IMR-90 (cell line): ENCODE results near the gene ZNF594. TPM values are rescaled to one million over a fixed set of nuclear protein-coding genes. Genes with fewer than 3 reads are reported as not detected.
A peak's percentile ranks its signal among the peaks of the same experiment; 100 is the strongest.

ENCODE experiments used
- ATAC-seq: fragments of 200-7000 bp; cut with Tn5 transposase; 2 replicates; pipeline ENCODE4 v1.9.1; 2020; ENCODE audit warnings: low read depth, mild to moderate bottlenecking, moderate library complexity
- Bru-seq: library from RNA; stranded (reverse); fragments of 400-500 nt; gene quantifications from one replicate; lab custom pipeline; 2021; lab: Mats Ljungman, UMichigan
- BruChase-seq, 2 experiments: library from RNA; stranded (reverse); fragments of 400-500 nt; gene quantifications; one replicate each; lab custom pipeline; 2021; lab: Mats Ljungman, UMichigan
- BruUV-seq: library from RNA; stranded (reverse); fragments of 400-500 nt; replicated peaks from 2 replicates; lab custom pipeline; 2021; lab: Mats Ljungman, UMichigan
- CTCF ChIA-PET: fragments of 300-600 bp; formaldehyde crosslinking; extraction: SDS; loops from one replicate; lab custom pipeline; 2021; ENCODE audit warnings: antibody characterized with exemption; lab: Yijun Ruan, JAX
- POLR2A ChIA-PET: fragments of 300-600 bp; sonication (Branson Sonifier 250); formaldehyde crosslinking; loops from one replicate; lab custom pipeline; 2022; ENCODE audit warnings: antibody characterized with exemption; ENCODE audit not compliant: unreplicated experiment; lab: Charles Lee
- DNase-seq: peaks from one replicate; pipeline ENCODE4 v3.0.0; 2013
- H2AFZ ChIP-seq: replicated peaks from 2 replicates; pipeline ENCODE3; 2013; ENCODE audit warnings: low read length, mild to moderate bottlenecking; ENCODE audit not compliant: poor library complexity
- H2AK5ac ChIP-seq: 2 replicates; pipeline ENCODE4 v1.6.1; 2013; ENCODE audit warnings: low read depth, low read length, inconsistent platforms
- H2AK9ac ChIP-seq: replicated peaks from 2 replicates; pipeline ENCODE3; 2013; ENCODE audit warnings: mild to moderate bottlenecking, low read depth, low read length, moderate library complexity; ENCODE audit not compliant: poor library complexity
- H2BK120ac ChIP-seq: 2 replicates; pipeline ENCODE4 v1.6.1; 2013; ENCODE audit warnings: low read depth, low read length, inconsistent platforms
- H2BK15ac ChIP-seq: 3 replicates; pipeline ENCODE4 v1.6.1; 2013; ENCODE audit warnings: low read depth, low read length, inconsistent platforms
- H2BK20ac ChIP-seq: 2 replicates; pipeline ENCODE4 v1.6.1; 2013; ENCODE audit warnings: low read depth, mild to moderate bottlenecking, inconsistent platforms, low read length, moderate library complexity
- H2BK5ac ChIP-seq: 2 replicates; pipeline ENCODE4 v1.6.1; 2013; ENCODE audit warnings: mild to moderate bottlenecking, low read depth, low read length, inconsistent platforms; ENCODE audit not compliant: poor library complexity, severe bottlenecking
- H3K14ac ChIP-seq: replicated peaks from 2 replicates; pipeline ENCODE4 v1.6.1; 2013; ENCODE audit warnings: low read depth, low read length, inconsistent platforms
- H3K18ac ChIP-seq: 2 replicates; pipeline ENCODE4 v1.6.1; 2013; ENCODE audit warnings: low read depth, low read length, control low read depth
- H3K23ac ChIP-seq: 2 replicates; pipeline ENCODE4 v1.6.1; 2013; ENCODE audit warnings: low read depth, low read length, inconsistent platforms
- H3K27ac ChIP-seq: 2 replicates; pipeline ENCODE4 v1.5.1; 2013; ENCODE audit warnings: mild to moderate bottlenecking, control low read depth, low read length; ENCODE audit not compliant: insufficient read depth
- H3K27me3 ChIP-seq: 2 replicates; pipeline ENCODE4 v1.6.1; 2013; ENCODE audit warnings: low read length; ENCODE audit not compliant: control insufficient read depth, insufficient read depth
- H3K36me3 ChIP-seq: 2 replicates; pipeline ENCODE4 v1.6.1; 2013; ENCODE audit warnings: low read length, mixed read lengths; ENCODE audit not compliant: control insufficient read depth, insufficient read depth
- H3K4ac ChIP-seq: 2 replicates; pipeline ENCODE4 v1.6.1; 2013; ENCODE audit warnings: low read depth, low read length, inconsistent platforms
- H3K4me1 ChIP-seq: 2 replicates; pipeline ENCODE4 v1.6.1; 2013; ENCODE audit warnings: low read length, mixed read lengths; ENCODE audit not compliant: control insufficient read depth, insufficient read depth
- H3K4me2 ChIP-seq: 2 replicates; pipeline ENCODE4 v1.6.1; 2013; ENCODE audit warnings: low read depth, mild to moderate bottlenecking, control low read depth, low read length, moderate library complexity
- H3K4me3 ChIP-seq: 2 replicates; pipeline ENCODE4 v1.5.1; 2013; ENCODE audit warnings: low read depth, mild to moderate bottlenecking, control low read depth, low read length, moderate library complexity; ENCODE audit not compliant: insufficient read depth
- H3K56ac ChIP-seq: 2 replicates; pipeline ENCODE4 v1.6.1; 2013; ENCODE audit warnings: low read length, inconsistent platforms; ENCODE audit not compliant: insufficient read depth; ENCODE audit errors: extremely low read depth
- H3K79me1 ChIP-seq, 2 experiments: 2 replicates each; pipeline ENCODE4 v1.6.1; 2013; ENCODE audit warnings: low read length in 2 of 2, inconsistent platforms in 1 of 2, low read depth in 1 of 2
- H3K9ac ChIP-seq: 2 replicates; pipeline ENCODE4 v1.6.1; 2013; ENCODE audit warnings: low read depth, low read length, control low read depth
- H3K9me1 ChIP-seq: 2 replicates; pipeline ENCODE4 v1.6.1; 2013; ENCODE audit warnings: low read length, inconsistent platforms; ENCODE audit not compliant: insufficient read depth
- H3K9me3 ChIP-seq: 2 replicates; pipeline ENCODE4 v1.6.1; 2013; ENCODE audit warnings: low read length; ENCODE audit not compliant: control insufficient read depth, insufficient read depth
- H4K20me1 ChIP-seq: 2 replicates; pipeline ENCODE4 v1.6.1; 2013; ENCODE audit warnings: low read length, inconsistent platforms; ENCODE audit not compliant: insufficient read depth
- H4K5ac ChIP-seq: 2 replicates; pipeline ENCODE4 v1.6.1; 2013; ENCODE audit warnings: mild to moderate bottlenecking, low read depth, low read length, control low read depth
- H4K8ac ChIP-seq, 2 experiments: 2 replicates each; pipeline ENCODE4 v1.6.1; 2013; ENCODE audit warnings: low read depth in 2 of 2, low read length in 2 of 2, control low read depth in 1 of 2, inconsistent platforms in 1 of 2
- H4K91ac ChIP-seq: 2 replicates; pipeline ENCODE4 v1.6.1; 2013; ENCODE audit warnings: low read depth, low read length, inconsistent platforms; ENCODE audit not compliant: insufficient read depth
- CEBPB ChIP-seq: IDR thresholded peaks from 2 replicates; pipeline ENCODE4 v1.6.1; 2012; ENCODE audit warnings: low read depth, low read length, improper control_type of control experiment
- MXI1 ChIP-seq: IDR thresholded peaks from 2 replicates; pipeline ENCODE4 v1.6.1; 2012; ENCODE audit warnings: low read depth, mild to moderate bottlenecking, low read length, moderate library complexity, borderline replicate concordance
- NFE2L2 ChIP-seq: fragments of 150-350 bp; IDR thresholded peaks from 2 replicates; pipeline ENCODE4 v1.6.1; 2016; ENCODE audit warnings: low read depth, mild to moderate bottlenecking, low read length
- POLR2A ChIP-seq: IDR thresholded peaks from 2 replicates; pipeline ENCODE4 v1.6.1; 2012; ENCODE audit warnings: mild to moderate bottlenecking, low read depth, low read length
- RFX5 ChIP-seq: IDR thresholded peaks from 2 replicates; pipeline ENCODE4 v1.8.0; 2012; ENCODE audit warnings: low read depth, mild to moderate bottlenecking, low read length, moderate library complexity
- SMC3 ChIP-seq: fragments of 150-350 bp; IDR thresholded peaks from 2 replicates; pipeline ENCODE4 v1.6.1; 2016; ENCODE audit warnings: low read depth, mild to moderate bottlenecking, antibody characterized with exemption, low read length, moderate library complexity
- USF2 ChIP-seq: fragments of 150-350 bp; IDR thresholded peaks from 2 replicates; pipeline ENCODE4 v1.6.1; 2017; ENCODE audit warnings: mild to moderate bottlenecking, antibody characterized with exemption, low read length, low read depth
- WGBS, 2 experiments: methylation state at CpG; one replicate each; pipeline versions ENCODE4 v1.1.5 to v1.1.7; 2013; ENCODE audit warnings: missing lambda C conversion rate in 2 of 2; ENCODE audit not compliant: insufficient read length in 1 of 2; ENCODE audit errors: extremely low coverage in 2 of 2; 5-methylcytosine and 5-hydroxymethylcytosine counted together
- dilution Hi-C: fragments of 300-500 bp; cut with HindIII; formaldehyde crosslinking; loops from one replicate; pipeline ENCODE4 v1.14.3; 2018; ENCODE audit warnings: low sequenced_read_pairs; ENCODE audit not compliant: unreplicated experiment
- in situ Hi-C: fragments of 300-500 bp; cut with MboI; formaldehyde crosslinking; loops from 3 replicates; pipeline ENCODE4 v1.14.3; 2019; ENCODE audit warnings: low sequenced_read_pairs, inconsistent platforms, mixed read lengths
- intact Hi-C: fragments of 100-400 bp; cut with micrococcal nuclease; formaldehyde crosslinking; loops from 2 replicates; pipeline ENCODE4 v1.10.0; 2022
- long read RNA-seq: library from polyadenylated mRNA; unstranded; transcript quantifications from one replicate; pipeline ENCODE4 v2.0.0, GENCODE V29; 2021; ENCODE audit not compliant: unreplicated experiment
- polyA plus RNA-seq, 3 experiments: library from polyadenylated mRNA; depleted of rRNA; stranded (reverse); fragments of >200 nt; gene quantifications; 2 replicates each; pipeline ENCODE4 v1.2.3, GENCODE V29; 2012; ENCODE audit warnings: low replicate concordance in 1 of 3
- total RNA-seq: library from RNA; depleted of rRNA; stranded (reverse); fragments of >200 nt; gene quantifications from 2 replicates; pipeline ENCODE4 v1.2.3, GENCODE V29; 2012; rRNA removed
- TF ChIP-seq, protein P1 (sequence below): conservative IDR thresholded peaks from 2 replicates; pipeline ENCODE4 v1.5.1; 2012; ENCODE audit warnings: mild to moderate bottlenecking, low read depth, low read length, improper control_type of control experiment
- TF ChIP-seq, protein P2 (sequence below): fragments of 150-350 bp; IDR thresholded peaks from 2 replicates; pipeline ENCODE4 v1.6.1; 2016; ENCODE audit warnings: low read depth, mild to moderate bottlenecking, low read length, moderate library complexity, borderline replicate concordance

The ZNF594 gene
- total RNA-seq (7.2 and 8.1 TPM in 2 replicates), polyA plus RNA-seq (2012; rRNA removed) (2.0 and 2.5 TPM in 2 replicates), Bru-seq, nascent RNA (percentile 74 among the genes with signal in this experiment), BruChase-seq, experiment 1, labeled RNA remaining after a 6-hour chase (percentile 76 among the genes with signal in this experiment), BruChase-seq, experiment 2, labeled RNA remaining after a 2-hour chase (percentile 79 among the genes with signal in this experiment)
- 0.40 and 0.90 TPM in 2 replicates for polyA plus RNA-seq (2012; cell fraction: cytosol; rRNA removed)
- polyA plus RNA-seq (2012; cell fraction: nucleus; rRNA removed; ENCODE audit: low replicate concordance) = 5.3 and 7.0 TPM in 2 replicates
- long read RNA-seq, partial matches to known transcripts = 0 of 2 reads
- long read RNA-seq, other reads (novel, unspliced or antisense) = 2 of 2 reads

GRCh38 chr17:5191541-5192417 is at the start of gene ZNF594:
ZNF594 (minus strand) TSS chr17:5191868; CDS start chr17:5184256, 7,612 bp downstream.
- peak within 1 kb of the TSS; percentile 33; the same call in 1 of the 2 replicates for H3K18ac ChIP-seq
- ChIA-PET CTCF (interaction anchor here (0.6 to 1.1 kb wide), 2 partner anchors 57 to 222 kb away, joined by 3 to 4 read pairs; no protein-coding TSS in a partner anchor), POLR2A (no interaction called here)
- no peak within 1 kb of the TSS for H2BK20ac ChIP-seq
- peak within 1 kb of the TSS; percentile 29; the same call in 1 of the 2 replicates for H3K56ac ChIP-seq
- ATAC-seq (peak; percentile 100), DNase-seq (peak; percentile 94)
- H3K9me1 ChIP-seq = peaks cover 2% of the 10 kb centered on the region; the same call in 1 of the 2 replicates
- H3K27me3 ChIP-seq = no peaks in the 10 kb centered on the region
- intact Hi-C loops (no loop called here), dilution Hi-C loops (no loop called here), in situ Hi-C loops (no loop called here)
- H3K4me3 ChIP-seq = peak within 1 kb of the TSS; percentile 90
- no peak within 1 kb of the TSS for H2BK15ac ChIP-seq
- H4K20me1 ChIP-seq = no peaks in the 10 kb centered on the region
- H4K8ac ChIP-seq = peak within 1 kb of the TSS; percentile 96 to 98
- H3K4me2 ChIP-seq = peak within 1 kb of the TSS; percentile 91
- peak within 1 kb of the TSS; percentile 71 for H3K9ac ChIP-seq
- BruUV-seq = no TSS peak
- H3K9me3 ChIP-seq = peaks cover 23% of the 10 kb centered on the region
- peaks cover 9% of the 10 kb centered on the region for H3K36me3 ChIP-seq
- peak within 1 kb of the TSS; percentile 96 for H4K5ac ChIP-seq
- peak within 1 kb of the TSS; percentile 56 for H2AK9ac ChIP-seq
- H3K23ac ChIP-seq = peak within 1 kb of the TSS; percentile 81
- peak within 1 kb of the TSS; percentile 73 for H3K14ac ChIP-seq
- H2BK120ac ChIP-seq = no peak within 1 kb of the TSS
- H2AFZ ChIP-seq = peak within 1 kb of the TSS; percentile 92
- 1% methylated on average over 55 of the region's 82 CpGs; no CpG with 5 or more reads in 1 of the 2 experiments for WGBS, 2 experiments
- peak within 1 kb of the TSS; percentile 49; the same call in 1 of the 2 replicates for H4K91ac ChIP-seq
- H3K4me1 ChIP-seq = 0 out of 2 replicates have a peak, but pooled peaks cover 2% of the 10 kb centered on the region
- H3K4ac ChIP-seq = peak within 1 kb of the TSS; percentile 79
- peak within 1 kb of the TSS; percentile 70 for H3K27ac ChIP-seq
- peaks cover 20 to 21% of the 10 kb centered on the region in 2 experiments for H3K79me1 ChIP-seq
- H2BK5ac ChIP-seq = peak within 1 kb of the TSS; percentile 54
- H2AK5ac ChIP-seq = peak within 1 kb of the TSS; percentile 56; the same call in 1 of the 2 replicates
- TF ChIP-seq RFX5 = no peak
- no peak for TF ChIP-seq NFE2L2
- TF ChIP-seq USF2 = peak; percentile 44; the same call in 1 of the 2 replicates
- TF ChIP-seq MXI1 = peak; percentile 75; the same call in 1 of the 2 replicates
- TF ChIP-seq, protein P1, sequence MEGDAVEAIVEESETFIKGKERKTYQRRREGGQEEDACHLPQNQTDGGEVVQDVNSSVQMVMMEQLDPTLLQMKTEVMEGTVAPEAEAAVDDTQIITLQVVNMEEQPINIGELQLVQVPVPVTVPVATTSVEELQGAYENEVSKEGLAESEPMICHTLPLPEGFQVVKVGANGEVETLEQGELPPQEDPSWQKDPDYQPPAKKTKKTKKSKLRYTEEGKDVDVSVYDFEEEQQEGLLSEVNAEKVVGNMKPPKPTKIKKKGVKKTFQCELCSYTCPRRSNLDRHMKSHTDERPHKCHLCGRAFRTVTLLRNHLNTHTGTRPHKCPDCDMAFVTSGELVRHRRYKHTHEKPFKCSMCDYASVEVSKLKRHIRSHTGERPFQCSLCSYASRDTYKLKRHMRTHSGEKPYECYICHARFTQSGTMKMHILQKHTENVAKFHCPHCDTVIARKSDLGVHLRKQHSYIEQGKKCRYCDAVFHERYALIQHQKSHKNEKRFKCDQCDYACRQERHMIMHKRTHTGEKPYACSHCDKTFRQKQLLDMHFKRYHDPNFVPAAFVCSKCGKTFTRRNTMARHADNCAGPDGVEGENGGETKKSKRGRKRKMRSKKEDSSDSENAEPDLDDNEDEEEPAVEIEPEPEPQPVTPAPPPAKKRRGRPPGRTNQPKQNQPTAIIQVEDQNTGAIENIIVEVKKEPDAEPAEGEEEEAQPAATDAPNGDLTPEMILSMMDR = peak; percentile 82
- TF ChIP-seq POLR2A = peak; percentile 87
- TF ChIP-seq CEBPB = no peak
- TF ChIP-seq, protein P2, sequence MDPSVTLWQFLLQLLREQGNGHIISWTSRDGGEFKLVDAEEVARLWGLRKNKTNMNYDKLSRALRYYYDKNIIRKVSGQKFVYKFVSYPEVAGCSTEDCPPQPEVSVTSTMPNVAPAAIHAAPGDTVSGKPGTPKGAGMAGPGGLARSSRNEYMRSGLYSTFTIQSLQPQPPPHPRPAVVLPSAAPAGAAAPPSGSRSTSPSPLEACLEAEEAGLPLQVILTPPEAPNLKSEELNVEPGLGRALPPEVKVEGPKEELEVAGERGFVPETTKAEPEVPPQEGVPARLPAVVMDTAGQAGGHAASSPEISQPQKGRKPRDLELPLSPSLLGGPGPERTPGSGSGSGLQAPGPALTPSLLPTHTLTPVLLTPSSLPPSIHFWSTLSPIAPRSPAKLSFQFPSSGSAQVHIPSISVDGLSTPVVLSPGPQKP = peak; percentile 2; the same call in 1 of the 2 replicates
- TF ChIP-seq SMC3 = no peak; the same call in 1 of the 2 replicates
